Mucosa of descending colon (tissue), 3 donors: ENCODE measurements around the gene ACBD7. TPM values are rescaled to one million over a fixed set of nuclear protein-coding genes. Genes with fewer than 3 reads are reported as not detected.

ENCODE experiments used
- ATAC-seq: fragments of 200-7000 bp; cut with Tn5 transposase; one replicate; pipeline ENCODE4 v1.9.1; 2020; ENCODE audit warnings: mild to moderate bottlenecking, moderate library complexity
- DNase-seq, 3 donors: peaks; one replicate each; pipeline ENCODE4 v3.0.0-alpha.2; 2020
- H3K36me3 ChIP-seq: fragments of 200-600 bp; one replicate; pipeline ENCODE4 v1.8.0; 2021; ENCODE audit warnings: low read depth, mild to moderate bottlenecking
- H3K4me1 ChIP-seq: fragments of 200-600 bp; one replicate; pipeline ENCODE4 v1.8.0; 2021; ENCODE audit warnings: low read depth, mild to moderate bottlenecking
- H3K4me3 ChIP-seq: fragments of 200-600 bp; one replicate; pipeline ENCODE4 v1.8.0; 2021; ENCODE audit warnings: mild to moderate bottlenecking
- H3K9me3 ChIP-seq: fragments of 200-600 bp; one replicate; pipeline ENCODE4 v1.8.0; 2021; ENCODE audit warnings: mild to moderate bottlenecking
- intact Hi-C, 2 donors: fragments of 100-400 bp; cut with DNase I in 1 of 2; cut with micrococcal nuclease in 1 of 2; formaldehyde crosslinking; loops; one replicate each; pipeline versions ENCODE4 v1.11.0 to v1.11.1; 2022; cut with DNase I, micrococcal nuclease
- total RNA-seq, 3 donors: library from RNA; stranded (reverse); fragmentation: NEBNext Ultra II Directional in 2 of 3; extraction: Animal tissue kit (Norgen Biotek cat#: 25700) in 2 of 3; gene quantifications; one replicate each; pipeline versions ENCODE4 v1.2.1 to v1.2.4, GENCODE V29; 2021 to 2023
- TF ChIP-seq, protein P1 (sequence below): fragments of 200-600 bp; IDR thresholded peaks from one replicate; pipeline ENCODE4 v1.8.0; 2022; ENCODE audit warnings: antibody characterized with exemption, mild to moderate bottlenecking
- donor health status: DM: no; HTN: no; CAD: no; lungs with moderate emphysema.
- donor health status: DM: no; HTN: no; CAD: no.
- donor health status: DM: no; HTN: yes; CAD: no.

ACBD7 gene
- total RNA-seq, 3 donors from 2014 or later = 0.22 to 0.75 TPM; not detected in 1

DNA sequence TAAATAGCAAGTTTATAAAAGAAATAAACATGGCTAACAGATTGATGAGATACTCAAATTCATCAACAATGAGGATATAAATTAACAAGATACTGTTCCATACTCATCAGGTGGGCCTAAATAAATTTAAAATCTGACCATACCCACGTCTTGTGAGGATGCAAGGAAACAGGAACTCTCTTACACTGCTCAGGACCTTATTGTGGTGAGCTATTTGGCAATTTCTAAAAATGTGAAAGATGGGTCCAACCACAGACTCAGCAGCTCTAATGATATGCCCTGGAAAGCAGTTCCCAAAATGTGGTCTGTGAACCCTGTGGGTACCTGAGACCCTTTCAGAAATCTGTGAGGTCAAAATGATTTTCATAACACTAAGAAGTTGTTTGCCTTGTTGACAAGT is 30.0 kb upstream of the ACBD7 start:
- Histone ChIP-seq H3K4me1 (no peaks in the 10 kb centered on the region), H3K9me3 (no peaks in the 10 kb centered on the region), H3K4me3 (no peak overlapping the region), H3K36me3 (no peaks in the 10 kb centered on the region)
- TF ChIP-seq, protein P1, sequence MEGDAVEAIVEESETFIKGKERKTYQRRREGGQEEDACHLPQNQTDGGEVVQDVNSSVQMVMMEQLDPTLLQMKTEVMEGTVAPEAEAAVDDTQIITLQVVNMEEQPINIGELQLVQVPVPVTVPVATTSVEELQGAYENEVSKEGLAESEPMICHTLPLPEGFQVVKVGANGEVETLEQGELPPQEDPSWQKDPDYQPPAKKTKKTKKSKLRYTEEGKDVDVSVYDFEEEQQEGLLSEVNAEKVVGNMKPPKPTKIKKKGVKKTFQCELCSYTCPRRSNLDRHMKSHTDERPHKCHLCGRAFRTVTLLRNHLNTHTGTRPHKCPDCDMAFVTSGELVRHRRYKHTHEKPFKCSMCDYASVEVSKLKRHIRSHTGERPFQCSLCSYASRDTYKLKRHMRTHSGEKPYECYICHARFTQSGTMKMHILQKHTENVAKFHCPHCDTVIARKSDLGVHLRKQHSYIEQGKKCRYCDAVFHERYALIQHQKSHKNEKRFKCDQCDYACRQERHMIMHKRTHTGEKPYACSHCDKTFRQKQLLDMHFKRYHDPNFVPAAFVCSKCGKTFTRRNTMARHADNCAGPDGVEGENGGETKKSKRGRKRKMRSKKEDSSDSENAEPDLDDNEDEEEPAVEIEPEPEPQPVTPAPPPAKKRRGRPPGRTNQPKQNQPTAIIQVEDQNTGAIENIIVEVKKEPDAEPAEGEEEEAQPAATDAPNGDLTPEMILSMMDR = no peak
- DNase-seq (no peak), ATAC-seq (no peak)
- intact Hi-C loops = no loop called here

DNA sequence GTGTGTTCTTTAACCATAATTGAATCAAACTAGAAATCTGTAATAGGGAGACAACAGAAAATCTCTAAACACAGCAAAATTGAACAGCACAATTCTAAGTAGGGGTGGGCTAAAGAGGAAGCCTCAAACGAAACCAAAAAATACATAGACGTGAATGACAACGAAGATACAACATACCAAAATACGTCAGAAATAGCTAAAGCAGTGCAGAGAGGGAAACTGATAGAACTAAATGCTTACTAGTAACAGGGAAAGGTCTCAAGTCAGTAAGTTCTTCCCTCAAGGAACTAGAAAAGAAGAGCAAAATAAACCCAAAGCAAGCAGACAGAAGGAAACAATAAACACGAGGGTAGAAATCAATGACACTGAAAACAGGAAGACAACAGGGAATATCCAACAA is 27.6 kb upstream of the ACBD7 start:
- no peaks in the 10 kb centered on the region for H3K9me3 ChIP-seq
- no peaks in the 10 kb centered on the region for H3K4me1 ChIP-seq
- no peak overlapping the region for H3K4me3 ChIP-seq
- intact Hi-C loops = no loop called here
- no peaks in the 10 kb centered on the region for H3K36me3 ChIP-seq
- DNase-seq (no peak), ATAC-seq (no peak)
- TF ChIP-seq, protein P1 = no peak

DNA sequence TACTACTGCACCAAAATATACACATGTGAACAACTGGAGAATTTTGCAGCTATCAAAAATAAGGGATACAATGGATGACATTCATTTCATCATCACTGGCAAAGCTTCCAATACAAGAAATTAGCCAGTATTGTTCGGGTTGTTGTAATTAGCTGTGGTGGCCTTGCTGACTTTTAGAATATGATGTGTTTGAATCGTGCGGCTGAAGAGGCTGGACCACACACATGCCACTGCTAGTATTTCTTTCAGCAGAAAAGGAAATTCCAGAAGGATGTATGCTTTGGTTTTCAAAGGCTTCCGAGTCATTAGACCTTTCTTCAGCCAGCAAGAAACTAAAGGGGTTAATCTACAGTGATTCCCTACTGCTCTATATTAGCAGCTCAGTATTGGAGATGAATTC is 25.2 kb upstream of the ACBD7 start:
- TF ChIP-seq, protein P1 = no peak
- Histone ChIP-seq H3K4me1 (no peaks in the 10 kb centered on the region), H3K36me3 (no peaks in the 10 kb centered on the region), H3K9me3 (no peaks in the 10 kb centered on the region), H3K4me3 (no peak overlapping the region)
- ATAC-seq (no peak), DNase-seq (no peak)
- intact Hi-C loops = no loop called here

DNA sequence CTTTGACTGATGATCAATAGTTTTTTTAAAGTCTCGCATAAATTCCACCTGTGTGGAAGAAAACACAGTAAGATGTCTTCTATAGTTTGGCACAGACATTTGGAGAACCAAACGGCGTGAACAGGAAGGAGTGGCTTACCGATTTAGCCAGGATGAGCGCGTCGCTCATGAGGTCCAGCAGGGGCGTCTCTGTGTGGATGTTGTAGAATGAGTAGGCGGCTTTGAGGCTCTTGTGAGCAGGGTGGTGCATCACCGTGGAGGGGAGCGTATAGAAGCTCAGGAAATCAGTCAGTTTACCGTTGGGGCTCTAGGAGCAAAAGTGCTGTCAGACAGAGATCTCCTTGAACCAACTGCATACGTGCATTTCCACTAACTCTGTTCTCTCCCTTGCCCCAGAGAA is 24.1 kb upstream of the ACBD7 start:
- ATAC-seq (no peak), DNase-seq (no peak)
- H3K4me3 ChIP-seq = no peak overlapping the region
- H3K4me1 ChIP-seq = peaks cover 8% of the 10 kb centered on the region
- no peaks in the 10 kb centered on the region for H3K9me3 ChIP-seq
- TF ChIP-seq, protein P1 = no peak
- intact Hi-C loops = no loop called here
- H3K36me3 ChIP-seq = no peaks in the 10 kb centered on the region

DNA sequence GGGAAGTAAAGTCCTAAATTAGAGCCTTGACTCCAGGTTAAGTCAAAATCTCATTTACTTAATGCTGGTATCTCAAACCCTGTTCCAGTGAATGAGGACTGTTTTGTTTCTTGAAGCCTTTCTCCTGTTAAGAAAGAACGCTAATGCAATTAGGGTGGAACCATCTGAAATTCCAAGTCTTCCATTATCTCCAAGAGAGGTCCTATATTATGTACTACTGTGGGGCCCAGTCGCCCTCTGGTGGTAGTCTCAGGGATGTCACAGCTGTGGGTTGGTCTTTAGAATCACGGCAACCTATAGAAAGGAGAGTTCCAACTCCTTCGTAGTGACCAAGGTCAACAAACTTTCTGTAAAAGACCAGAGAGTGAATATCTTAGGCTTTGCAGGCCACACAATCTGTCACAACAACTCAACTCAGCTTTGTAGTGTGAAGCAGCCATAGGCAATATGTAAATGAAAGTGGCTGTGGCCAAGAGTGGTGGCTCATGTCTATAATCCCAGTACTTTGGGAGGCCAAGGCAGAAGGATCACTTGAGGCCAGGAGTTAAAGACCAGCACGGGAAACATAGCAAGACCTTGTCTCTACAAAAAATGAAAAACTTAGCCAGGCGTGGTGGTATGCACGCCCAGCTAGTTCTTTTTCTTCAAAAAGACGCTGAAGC is 17.9 kb upstream of the ACBD7 start:
- Histone ChIP-seq H3K36me3 (peaks cover 11% of the 10 kb centered on the region), H3K4me1 (peaks cover 8% of the 10 kb centered on the region), H3K4me3 (no peak overlapping the region), H3K9me3 (no peaks in the 10 kb centered on the region)
- intact Hi-C loops = loop anchor here (10.0 kb wide), 2 partner anchors 58 to 152 kb away; partner anchors contain the start of genes DCLRE1C (in 1 of the 2), MEIG1 (in 1 of the 2) and NMT2 (in 1 of the 2)
- peak; percentile 96 for ATAC-seq
- TF ChIP-seq, protein P1 = peak; percentile 54
- peak in 2 of 3 donors; percentile 79 to 90 for DNase-seq
